GM10266 (cell line): Measurements from ENCODE around the gene PDCD1LG2.

Experiments
- DNase-seq: peaks from one replicate; pipeline ENCODE4 v3.0.0; 2012; ENCODE audit errors: extremely low spot score
- CTCF ChIP-seq: IDR thresholded peaks from 2 replicates; pipeline ENCODE4 v1.5.1; 2012; ENCODE audit warnings: mild to moderate bottlenecking, low read depth; ENCODE audit not compliant: control insufficient read depth, insufficient read depth; ENCODE audit errors: missing control alignments

PDCD1LG2 gene

GRCh38 chr9:5518171-5518936 lies 8.0 kb downstream of the PDCD1LG2 start:
- no peak for TF ChIP-seq CTCF
- DNase-seq = peak; percentile 24

GRCh38 chr9:5518937-5519319 lies 8.6 kb downstream of the PDCD1LG2 start:
- no peak for TF ChIP-seq CTCF
- DNase-seq = no peak

- no peak for TF ChIP-seq CTCF
- no peak for DNase-seq
These were observed 13.8 kb downstream of the PDCD1LG2 start for GRCh38 chr9:5524090-5524489.

- TF ChIP-seq CTCF = no peak
- DNase-seq = peak; percentile 22
These were observed 19.4 kb downstream of the PDCD1LG2 start for GRCh38 chr9:5529683-5530221.

- no peak for DNase-seq
- TF ChIP-seq CTCF = no peak
These were observed 21.0 kb downstream of the PDCD1LG2 start for GRCh38 chr9:5531101-5531882.

- no peak for DNase-seq
- no peak for TF ChIP-seq CTCF
These were observed 22.0 kb downstream of the PDCD1LG2 start for GRCh38 chr9:5532306-5532705.

- no peak for TF ChIP-seq CTCF
- no peak for DNase-seq
These were observed 22.5 kb downstream of the PDCD1LG2 start for GRCh38 chr9:5532790-5533189.
